Thyroid gland (tissue), 4 donors: ENCODE measurements around the gene ADSS1. TPM values are rescaled to one million over a fixed set of nuclear protein-coding genes. Genes with fewer than 3 reads are reported as not detected.

ENCODE experiments used
- DNase-seq, 2 donors: peaks; one replicate each; pipeline ENCODE4 v3.0.0-alpha.2; 2019
- H3K27ac ChIP-seq, 3 donors: fragments of 200-600 bp; sonication (generic); 1 replicate in 2 of 3; 2 replicates in 1 of 3; pipeline ENCODE4 v1.5.1; 2016 to 2019; ENCODE audit warnings: mild to moderate bottlenecking in 1 of 3, moderate library complexity in 1 of 3
- H3K27me3 ChIP-seq: fragments of 200-600 bp; sonication (generic); one replicate; pipeline ENCODE4 v1.5.1; 2019
- H3K36me3 ChIP-seq, 2 donors: fragments of 200-600 bp; sonication (generic); one replicate each; pipeline ENCODE4 v1.5.1; 2016 to 2019
- H3K4me1 ChIP-seq, 2 donors: fragments of 200-600 bp; sonication (generic); one replicate each; pipeline ENCODE4 v1.5.1; 2017 to 2019
- H3K4me3 ChIP-seq, 3 donors: fragments of 200-600 bp; sonication (generic); replicated peaks in 1 of 3; 1 replicate in 2 of 3; 2 replicates in 1 of 3; pipeline ENCODE4 v1.5.1; 2016; ENCODE audit warnings: mild to moderate bottlenecking in 1 of 3
- H3K9me3 ChIP-seq: fragments of 200-600 bp; sonication (generic); one replicate; pipeline ENCODE4 v1.5.1; 2017
- POLR2A ChIP-seq, 2 donors: fragments of 450-650 bp; IDR thresholded peaks; one replicate each; pipeline ENCODE4 v1.6.1; 2017; ENCODE audit warnings: antibody characterized with exemption in 2 of 2, mild to moderate bottlenecking in 2 of 2, moderate library complexity in 1 of 2
- WGBS, 2 donors: methylation state at CpG; one replicate each; pipeline ENCODE4 v1.1.5; 2017; 5-methylcytosine and 5-hydroxymethylcytosine counted together
- intact Hi-C: fragments of 100-400 bp; cut with DNase I; formaldehyde crosslinking; loops from one replicate; pipeline ENCODE4 v1.15.1; 2023
- total RNA-seq, 4 donors: library from RNA; depleted of rRNA; stranded (reverse); fragments of >200 nt; gene quantifications; one replicate each; pipeline ENCODE4 v1.2.3, GENCODE V29; 2016
- TF ChIP-seq, protein P1 (sequence below), 6 experiments: fragments of 200-600 bp in 3 of 6; fragments of 450-650 bp in 3 of 6; sonication (generic) in 3 of 6; IDR thresholded peaks; one replicate each; pipeline ENCODE4 v1.5.1; 2016 to 2019; ENCODE audit warnings: antibody characterized with exemption in 6 of 6, mild to moderate bottlenecking in 2 of 6, inconsistent platforms in 1 of 6, moderate library complexity in 1 of 6

ADSS1 gene
- total RNA-seq, 4 donors from 2014 or later: 13.6 to 26.2 (median 18.9) TPM

DNA sequence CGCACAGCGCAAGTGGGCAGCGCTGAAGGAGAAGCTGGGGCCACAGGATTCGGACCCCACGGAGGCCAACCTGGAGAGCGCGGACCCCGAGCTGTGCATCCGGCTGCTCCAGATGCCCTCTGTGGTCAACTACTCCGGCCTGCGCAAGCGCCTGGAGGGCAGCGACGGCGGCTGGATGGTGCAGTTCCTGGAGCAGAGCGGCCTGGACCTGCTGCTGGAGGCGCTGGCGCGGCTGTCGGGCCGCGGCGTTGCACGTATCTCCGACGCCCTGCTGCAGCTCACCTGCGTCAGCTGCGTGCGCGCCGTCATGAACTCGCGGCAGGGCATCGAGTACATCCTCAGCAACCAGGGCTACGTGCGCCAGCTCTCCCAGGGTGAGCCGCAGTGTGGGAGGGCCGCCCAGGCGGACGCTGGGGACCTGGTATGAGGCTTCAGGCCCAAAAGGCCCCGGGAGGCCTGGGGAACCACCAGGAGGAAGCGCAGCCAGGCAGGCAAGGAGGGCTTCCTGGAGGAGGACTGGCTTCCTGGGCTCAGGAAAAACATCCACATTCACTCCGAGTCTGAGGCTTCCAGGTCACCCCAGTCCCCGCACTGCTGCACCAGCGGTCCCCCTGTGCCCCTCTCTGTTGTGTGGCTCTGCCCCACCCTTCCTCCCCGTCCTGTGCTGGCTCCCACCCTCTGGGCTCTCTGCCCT, 22.5 kb upstream of the ADSS1 start:
- H3K27ac ChIP-seq: no peak overlapping the region
- H3K36me3 ChIP-seq: peaks cover 6 to 25% of the 10 kb centered on the region in 2 donors
- no peak overlapping the region for H3K4me3 ChIP-seq
- no peaks in the 10 kb centered on the region for H3K27me3 ChIP-seq
- intact Hi-C loops: no loop called here
- DNase-seq: no peak
- peaks cover 17 to 33% of the 10 kb centered on the region in 2 donors for H3K4me1 ChIP-seq
- H3K9me3 ChIP-seq: no peaks in the 10 kb centered on the region
- TF ChIP-seq, protein P1, sequence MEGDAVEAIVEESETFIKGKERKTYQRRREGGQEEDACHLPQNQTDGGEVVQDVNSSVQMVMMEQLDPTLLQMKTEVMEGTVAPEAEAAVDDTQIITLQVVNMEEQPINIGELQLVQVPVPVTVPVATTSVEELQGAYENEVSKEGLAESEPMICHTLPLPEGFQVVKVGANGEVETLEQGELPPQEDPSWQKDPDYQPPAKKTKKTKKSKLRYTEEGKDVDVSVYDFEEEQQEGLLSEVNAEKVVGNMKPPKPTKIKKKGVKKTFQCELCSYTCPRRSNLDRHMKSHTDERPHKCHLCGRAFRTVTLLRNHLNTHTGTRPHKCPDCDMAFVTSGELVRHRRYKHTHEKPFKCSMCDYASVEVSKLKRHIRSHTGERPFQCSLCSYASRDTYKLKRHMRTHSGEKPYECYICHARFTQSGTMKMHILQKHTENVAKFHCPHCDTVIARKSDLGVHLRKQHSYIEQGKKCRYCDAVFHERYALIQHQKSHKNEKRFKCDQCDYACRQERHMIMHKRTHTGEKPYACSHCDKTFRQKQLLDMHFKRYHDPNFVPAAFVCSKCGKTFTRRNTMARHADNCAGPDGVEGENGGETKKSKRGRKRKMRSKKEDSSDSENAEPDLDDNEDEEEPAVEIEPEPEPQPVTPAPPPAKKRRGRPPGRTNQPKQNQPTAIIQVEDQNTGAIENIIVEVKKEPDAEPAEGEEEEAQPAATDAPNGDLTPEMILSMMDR (IDR thresholded peaks at IDR 0.05): no peak
- TF ChIP-seq POLR2A (IDR thresholded peaks at IDR 0.05): no peak
- WGBS, 2 donors: 90 to 95% methylated on average over 13 to 46 of the region's 46 CpGs

DNA sequence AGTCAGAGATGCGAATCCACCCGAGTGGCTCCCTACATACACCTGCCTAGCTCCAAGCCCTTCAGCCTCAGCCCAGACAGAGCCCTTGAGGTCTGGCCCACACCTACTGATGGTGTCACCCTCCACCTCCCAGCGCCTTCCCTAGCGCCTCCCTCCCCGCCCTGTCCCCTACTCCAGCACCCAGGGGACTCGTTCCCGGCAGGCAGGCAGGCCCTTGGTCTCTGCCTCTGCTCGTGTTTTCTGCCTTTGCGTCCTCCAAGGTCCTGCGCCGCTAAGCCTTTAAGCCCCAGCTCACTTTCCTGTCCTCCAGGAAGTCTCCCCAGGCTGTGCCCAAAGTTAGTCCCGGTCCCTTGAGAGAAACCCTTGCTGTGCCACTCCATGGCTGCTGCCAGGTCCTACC, 21.9 kb upstream of the ADSS1 start:
- H3K36me3 ChIP-seq: peaks cover 6 to 25% of the 10 kb centered on the region in 2 donors

DNA sequence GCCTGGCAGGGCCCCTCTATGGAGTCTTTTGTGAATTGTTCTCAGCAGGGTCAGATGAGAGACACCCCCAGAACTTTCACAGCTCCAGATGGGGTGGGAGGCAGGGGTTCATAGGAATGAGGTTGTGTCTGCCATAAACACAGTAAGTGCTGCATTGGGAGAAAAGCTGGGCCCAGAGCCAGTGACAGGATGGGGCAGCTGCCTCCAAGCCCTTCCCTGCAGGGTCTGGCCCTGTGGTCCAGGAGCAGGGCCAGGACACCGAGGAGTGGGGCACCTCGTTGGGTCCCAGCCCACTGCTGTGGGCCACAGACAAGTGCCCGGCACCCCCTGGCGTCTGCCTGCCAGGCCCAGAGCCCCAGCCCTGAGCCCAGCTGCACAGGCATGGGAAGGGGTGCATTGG, 21.4 kb upstream of the ADSS1 start:
- Histone ChIP-seq H3K36me3 (peaks cover 6 to 25% of the 10 kb centered on the region in 2 donors), H3K27ac (no peak overlapping the region), H3K4me3 (no peak overlapping the region), H3K4me1 (peaks cover 6 to 22% of the 10 kb centered on the region in 2 donors), H3K9me3 (no peaks in the 10 kb centered on the region), H3K27me3 (no peaks in the 10 kb centered on the region)
- WGBS, 2 donors: 61 to 76% methylated on average over 2 of the region's 4 CpGs
- no peak for DNase-seq
- intact Hi-C loops: no loop called here
- no peak for TF ChIP-seq POLR2A (IDR thresholded peaks at IDR 0.05)
- TF ChIP-seq, protein P1 (IDR thresholded peaks at IDR 0.05): no peak

More for the DNA sequence above, 21.9 kb upstream of the ADSS1 start:
- Histone ChIP-seq H3K27me3 (no peaks in the 10 kb centered on the region), H3K9me3 (no peaks in the 10 kb centered on the region), H3K27ac (no peak overlapping the region), H3K4me1 (peaks cover 11 to 27% of the 10 kb centered on the region in 2 donors), H3K4me3 (no peak overlapping the region)
- TF ChIP-seq, protein P1 (IDR thresholded peaks at IDR 0.05): no peak
- no peak for TF ChIP-seq POLR2A (IDR thresholded peaks at IDR 0.05)
- no peak for DNase-seq
- intact Hi-C loops: no loop called here
- 86 to 89% methylated on average over 12 of the region's 12 CpGs for WGBS, 2 donors

DNA sequence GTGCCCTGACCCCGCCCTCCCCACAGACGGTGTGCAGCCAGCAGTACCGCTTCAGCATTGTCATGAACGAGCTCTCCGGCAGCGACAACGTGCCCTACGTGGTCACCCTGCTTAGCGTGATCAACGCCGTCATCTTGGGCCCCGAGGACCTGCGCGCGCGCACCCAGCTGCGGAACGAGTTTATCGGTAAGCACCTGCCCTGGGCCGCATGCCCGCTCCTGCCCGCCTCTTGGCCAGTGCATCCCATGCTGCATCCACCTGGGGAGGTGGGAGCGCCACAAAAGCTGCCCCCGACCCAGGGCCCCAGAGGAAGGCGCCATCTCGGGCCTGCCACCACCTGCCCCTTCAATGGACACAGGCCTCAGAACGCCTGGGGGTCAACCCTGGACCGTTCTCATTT, 20.8 kb upstream of the ADSS1 start:
- peaks cover 6 to 25% of the 10 kb centered on the region in 2 donors for H3K36me3 ChIP-seq
- intact Hi-C loops: no loop called here
- DNase-seq: no peak

DNA sequence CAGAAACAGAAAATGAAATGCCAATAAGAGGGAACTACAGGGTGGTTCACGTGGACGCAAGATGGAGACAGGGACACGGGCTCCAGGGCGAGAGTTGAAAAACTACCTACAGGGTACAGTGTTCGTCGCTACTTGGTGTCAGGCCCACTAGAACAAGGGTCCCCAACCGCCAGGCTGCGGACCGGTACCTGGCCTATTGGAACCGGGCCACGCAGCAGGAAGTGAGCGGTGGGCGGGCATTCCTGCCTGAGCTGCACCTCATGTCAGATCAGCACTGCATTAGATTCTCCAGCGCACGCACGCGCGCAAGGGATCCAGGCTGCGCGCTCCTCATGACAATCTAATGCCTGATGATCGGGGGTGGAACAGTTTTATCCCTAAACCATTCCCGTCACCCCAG, 19.8 kb upstream of the ADSS1 start:
- H3K4me3 ChIP-seq: no peak overlapping the region
- intact Hi-C loops: no loop called here
- peaks cover 0 to 6% of the 10 kb centered on the region in 2 donors for H3K4me1 ChIP-seq
- no peaks in the 10 kb centered on the region for H3K9me3 ChIP-seq
- H3K36me3 ChIP-seq: peaks cover 6 to 25% of the 10 kb centered on the region in 2 donors
- WGBS, 2 donors: 96 to 97% methylated on average over 22 of the region's 22 CpGs
- no peak for TF ChIP-seq POLR2A (IDR thresholded peaks at IDR 0.05)
- TF ChIP-seq, protein P1 (IDR thresholded peaks at IDR 0.05): no peak
- H3K27me3 ChIP-seq: no peaks in the 10 kb centered on the region
- no peak overlapping the region for H3K27ac ChIP-seq
- no peak for DNase-seq

More for the DNA sequence above, 20.8 kb upstream of the ADSS1 start:
- TF ChIP-seq, protein P1 (IDR thresholded peaks at IDR 0.05): no peak
- no peak for TF ChIP-seq POLR2A (IDR thresholded peaks at IDR 0.05)
- Histone ChIP-seq H3K4me1 (peaks cover 0 to 16% of the 10 kb centered on the region in 2 donors), H3K9me3 (no peaks in the 10 kb centered on the region), H3K27me3 (no peaks in the 10 kb centered on the region), H3K4me3 (no peak overlapping the region), H3K27ac (no peak overlapping the region)
- 94 to 95% methylated on average over 22 to 28 of the region's 28 CpGs for WGBS, 2 donors
